Femur (tissue), 1 donor: ENCODE results near the gene FHL1.
"Not testable (repeated sequence)": the region's sequence is repeated elsewhere in the genome, so short reads cannot be mapped to it uniquely, and the experiment has no call there.

Source experiments
- DNase-seq: peaks from one replicate; pipeline ENCODE4 v3.0.0-alpha.2; 2017

Gene FHL1

DNA sequence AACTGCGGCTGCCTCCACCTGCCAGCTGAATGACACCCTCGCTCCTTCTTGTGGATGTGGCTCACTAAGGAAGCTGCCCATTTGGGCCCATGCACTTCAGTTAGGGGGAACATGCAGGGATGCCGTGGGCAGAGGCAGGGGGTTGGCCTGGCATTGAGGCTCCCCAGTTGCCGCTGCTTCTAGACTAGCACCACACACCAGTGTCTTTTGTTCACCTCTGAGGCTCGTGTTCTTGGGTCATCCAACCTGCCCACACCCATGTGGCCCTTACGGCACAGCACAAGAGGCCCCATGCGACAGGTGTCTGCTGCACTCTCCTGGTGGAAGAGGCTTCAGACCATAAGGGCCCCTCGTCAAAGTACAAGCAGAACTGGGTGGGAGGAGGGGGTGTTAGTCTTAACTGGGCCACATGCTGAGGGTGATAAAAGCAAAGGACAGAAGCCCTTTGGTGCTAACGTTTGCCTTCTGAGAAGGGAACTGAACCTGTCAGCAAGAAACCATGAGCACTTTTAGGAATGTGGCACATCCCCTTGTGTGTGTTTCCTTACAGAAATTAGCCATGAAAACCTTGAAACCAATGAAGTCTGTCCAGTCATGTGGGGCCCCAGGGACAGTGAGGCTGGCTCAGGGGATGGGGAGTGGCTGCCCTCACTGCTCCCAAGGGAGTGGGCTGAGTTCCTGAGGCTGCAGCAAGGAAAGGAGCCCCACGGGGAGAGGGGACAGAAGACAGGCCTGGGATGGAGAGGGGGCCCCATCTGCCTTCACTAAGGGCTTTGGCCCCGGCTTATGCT is 64.6 kb downstream of the FHL1 start:
- no peak for DNase-seq

DNA sequence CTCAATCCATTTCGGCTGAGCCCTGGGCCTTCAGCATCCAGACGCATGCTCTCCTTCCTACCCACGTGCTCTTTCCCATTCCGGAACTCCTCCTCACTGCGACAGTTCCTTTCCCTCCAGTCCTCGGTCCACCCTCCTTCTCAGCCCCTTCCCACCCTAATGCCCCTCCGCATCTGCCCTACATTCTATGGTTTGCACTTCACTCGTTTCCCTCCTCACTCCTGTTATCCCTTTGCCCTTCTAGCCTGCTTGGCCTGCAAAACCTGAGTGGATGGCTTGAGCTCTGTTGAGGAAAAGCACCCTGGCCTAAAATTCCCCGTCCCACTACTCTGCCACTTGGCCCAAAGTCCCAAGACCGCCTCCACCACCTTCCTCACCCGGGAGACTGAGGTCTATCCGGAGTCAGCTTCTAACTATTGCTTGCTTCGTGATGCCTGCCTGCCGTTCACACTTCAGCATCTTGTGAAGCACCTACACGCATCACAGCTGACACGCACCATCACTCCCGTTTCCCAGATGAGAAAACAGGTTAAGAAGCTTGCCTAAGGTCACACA is 65.3 kb downstream of the FHL1 start:
- no peak for DNase-seq

DNA sequence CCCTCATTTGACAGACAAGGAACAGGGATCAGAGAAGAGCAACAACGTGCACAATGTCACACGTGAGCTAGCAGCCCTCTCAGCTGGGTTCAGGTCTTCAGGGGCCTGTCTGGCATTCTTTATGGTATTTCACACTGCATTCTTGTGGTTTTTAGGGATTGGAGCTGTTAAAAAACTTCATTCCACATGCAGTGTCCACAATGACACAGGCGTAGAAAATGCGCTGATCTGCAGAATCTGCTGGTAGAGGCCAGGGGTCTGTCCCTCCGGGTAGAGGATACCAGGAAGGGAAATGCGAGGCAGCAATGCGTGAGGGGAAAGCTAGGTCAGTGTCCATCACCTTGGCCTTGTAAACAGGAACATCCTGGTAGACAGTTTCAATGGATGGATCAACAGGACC is 67.2 kb downstream of the FHL1 start:
- DNase-seq = peak; percentile 40

DNA sequence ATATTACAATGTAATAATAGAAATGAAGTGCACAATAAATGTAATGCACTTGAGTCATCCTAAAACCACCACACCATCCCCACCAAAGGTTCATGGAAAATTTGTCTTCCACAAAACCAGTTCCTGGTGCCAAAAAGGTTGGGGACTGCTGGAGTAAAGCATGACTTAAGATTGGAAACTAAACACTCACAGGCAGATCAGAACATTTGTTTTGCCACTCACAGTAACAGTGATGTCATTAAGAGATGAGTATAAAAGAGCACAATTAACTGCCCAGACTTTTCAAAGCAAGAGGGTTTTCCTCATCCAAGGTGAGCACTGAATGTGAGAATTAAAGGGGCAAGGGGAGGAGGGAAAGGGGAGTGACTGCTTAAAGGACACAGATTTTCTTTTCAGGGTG is 68.2 kb downstream of the FHL1 start:
- no peak for DNase-seq

DNA sequence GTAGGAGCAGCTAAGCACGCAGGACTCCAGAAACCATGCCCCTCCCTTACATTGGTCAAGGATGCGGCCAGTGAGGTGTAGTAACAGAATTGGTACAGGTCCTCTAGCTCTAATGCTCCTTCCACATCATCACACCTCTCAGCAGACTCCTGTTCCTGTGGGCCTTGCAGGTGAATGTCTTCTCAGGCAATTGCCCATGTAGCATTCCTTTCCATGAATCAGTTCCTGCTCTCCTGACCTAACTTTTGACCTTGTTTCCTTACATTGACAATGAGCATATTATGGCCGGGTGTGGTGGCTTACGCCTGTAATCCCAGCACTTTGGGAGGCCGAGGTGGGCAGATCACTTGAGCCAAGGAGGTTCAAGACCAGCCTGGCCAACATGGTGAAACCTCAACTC is 72.6 kb downstream of the FHL1 start:
- DNase-seq = no peak

DNA sequence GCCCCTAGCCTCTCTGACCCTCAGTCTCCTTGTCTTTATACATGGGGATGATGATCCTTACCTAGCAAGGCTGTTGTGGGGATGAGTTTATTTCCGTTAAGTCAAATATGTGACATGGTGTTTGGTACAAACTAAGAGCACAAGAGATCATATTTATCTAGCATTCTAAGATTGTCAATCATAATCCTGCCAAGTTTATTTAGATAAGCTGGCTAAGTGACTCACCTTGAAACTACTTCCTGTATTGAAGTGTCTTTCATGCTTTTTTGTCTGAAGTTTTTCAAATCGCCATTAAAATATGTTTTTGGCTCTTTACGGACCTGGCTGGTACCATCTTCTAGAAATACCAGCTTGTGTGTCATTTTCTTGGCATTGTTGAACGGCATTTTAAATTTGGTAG is 73.2 kb downstream of the FHL1 start:
- DNase-seq = no peak

DNA sequence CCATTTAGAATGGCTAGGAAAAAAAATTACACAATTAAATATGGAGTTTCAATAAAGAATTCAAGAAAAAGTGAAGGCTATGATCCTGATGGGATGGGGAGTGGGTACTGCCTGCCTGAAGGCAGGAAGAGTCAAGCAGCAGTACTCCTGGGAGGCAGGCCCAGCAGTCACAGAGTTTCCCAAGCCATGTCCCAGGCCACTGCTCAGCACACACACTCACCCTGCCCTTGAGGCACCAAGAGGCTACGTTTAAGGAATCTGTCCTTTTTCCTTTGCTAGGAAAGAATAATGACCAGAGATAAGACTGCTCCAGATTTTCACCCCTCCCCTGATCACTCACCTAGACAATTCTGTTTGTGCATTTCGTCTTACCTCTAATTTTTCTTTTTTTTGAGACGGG is 73.6 kb downstream of the FHL1 start:
- DNase-seq = no peak

DNA sequence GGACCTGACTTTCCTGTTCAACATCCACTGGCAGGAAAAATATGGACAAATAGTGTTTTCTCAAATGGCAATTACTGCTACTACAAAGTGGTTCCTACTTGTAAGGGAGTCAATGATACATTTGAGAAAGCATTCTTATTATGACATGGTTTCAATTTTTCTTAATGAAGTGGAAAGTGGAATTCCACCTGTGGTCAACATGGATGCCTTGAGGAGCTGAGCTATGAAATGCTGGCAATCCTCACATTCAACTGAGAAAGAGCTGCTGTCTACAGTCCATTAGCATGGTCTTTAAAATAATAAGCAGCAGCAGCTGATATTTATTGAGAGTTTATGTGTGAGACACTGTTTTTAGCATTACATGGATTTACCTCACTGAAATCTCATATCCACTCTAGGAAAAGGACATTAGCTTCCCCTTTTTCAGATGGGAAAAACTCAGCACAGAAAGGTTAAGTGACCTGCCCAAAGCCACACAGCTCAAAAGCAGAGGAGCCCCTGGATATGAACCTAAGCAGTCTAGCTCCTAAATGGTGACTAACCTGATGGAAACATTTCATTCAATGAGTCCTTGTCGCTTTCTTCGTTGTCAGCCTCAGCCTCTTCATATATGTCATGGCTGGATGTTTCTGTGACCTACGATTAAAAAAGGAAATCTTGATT is 74.6 kb downstream of the FHL1 start:
- DNase-seq = no peak

DNA sequence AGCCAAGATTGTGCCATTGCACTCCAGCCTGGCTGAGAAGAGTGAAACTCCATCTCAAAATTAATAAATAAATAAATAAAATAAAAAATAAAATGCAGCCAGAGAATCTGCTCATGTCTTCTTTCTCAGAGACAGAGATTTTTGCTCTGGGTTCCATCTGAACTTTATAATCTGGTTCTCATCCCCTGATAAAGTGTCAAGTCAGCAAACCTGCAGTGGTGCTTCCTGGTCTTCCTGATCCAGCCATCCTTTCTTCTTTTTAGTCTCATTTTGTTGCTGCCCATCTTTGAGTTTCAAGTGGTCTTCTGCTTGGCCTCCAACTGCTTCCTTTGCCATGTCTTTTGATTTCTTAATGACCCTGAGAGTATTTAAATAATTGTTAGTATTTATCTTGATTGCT is 79.7 kb downstream of the FHL1 start:
- no peak for DNase-seq

DNA sequence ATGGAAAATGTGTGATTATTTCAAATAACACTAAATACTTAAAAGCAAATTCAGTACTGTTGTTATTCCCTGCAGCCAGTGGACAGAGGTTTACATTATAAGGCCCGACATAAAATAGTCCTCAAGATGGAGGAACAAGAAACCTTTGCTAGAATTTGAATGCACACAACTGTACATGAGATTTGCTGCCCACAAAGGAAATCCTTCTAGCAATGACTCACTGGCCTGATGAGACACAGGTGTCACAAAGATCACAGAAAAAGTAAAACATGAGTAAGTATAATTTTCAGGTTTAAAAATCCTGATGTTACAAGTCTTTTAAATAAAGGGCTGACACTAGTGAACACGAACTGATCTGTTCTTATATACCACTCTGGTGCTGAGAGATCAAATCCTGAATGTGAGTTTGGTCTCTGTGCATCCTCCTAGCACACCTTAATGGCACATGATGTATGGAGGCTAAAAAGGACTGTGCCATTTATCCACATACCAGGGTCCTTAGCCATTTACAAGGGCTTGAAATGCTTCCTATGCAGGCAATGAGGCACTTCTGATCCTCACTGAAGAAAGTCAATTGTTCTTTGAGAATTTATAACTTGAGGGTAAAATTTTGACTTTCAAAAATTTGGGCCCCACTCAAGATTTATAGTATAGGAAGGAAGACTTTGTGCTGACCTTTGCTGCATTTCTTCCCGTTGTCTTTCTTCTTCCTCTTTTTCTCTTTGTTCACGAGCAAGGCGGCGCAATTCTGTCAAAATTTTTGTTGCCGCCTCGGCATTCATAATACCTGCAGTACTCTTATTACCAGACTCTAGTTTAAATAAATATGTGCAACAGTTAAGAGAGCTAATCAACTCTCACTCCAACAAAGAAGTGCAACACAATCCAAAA is 80.9 kb downstream of the FHL1 start:
- DNase-seq = no peak

DNA sequence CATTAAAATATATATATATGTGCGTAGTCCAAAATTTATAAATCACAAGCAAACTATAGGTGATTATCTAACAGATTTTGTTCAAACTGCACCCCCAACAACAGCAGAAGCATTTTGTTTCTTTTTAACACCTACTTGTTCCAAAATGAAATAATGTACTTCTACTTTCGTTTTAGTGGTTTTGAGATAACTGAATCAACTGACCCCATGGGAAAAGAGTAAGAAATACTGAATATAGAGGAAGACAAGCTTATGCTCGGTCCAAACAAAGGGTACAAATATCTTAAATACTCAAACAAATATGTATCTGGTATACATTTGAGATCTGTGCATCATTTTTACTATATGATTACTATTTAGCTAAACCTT is 81.5 kb downstream of the FHL1 start:
- no peak for DNase-seq

DNA sequence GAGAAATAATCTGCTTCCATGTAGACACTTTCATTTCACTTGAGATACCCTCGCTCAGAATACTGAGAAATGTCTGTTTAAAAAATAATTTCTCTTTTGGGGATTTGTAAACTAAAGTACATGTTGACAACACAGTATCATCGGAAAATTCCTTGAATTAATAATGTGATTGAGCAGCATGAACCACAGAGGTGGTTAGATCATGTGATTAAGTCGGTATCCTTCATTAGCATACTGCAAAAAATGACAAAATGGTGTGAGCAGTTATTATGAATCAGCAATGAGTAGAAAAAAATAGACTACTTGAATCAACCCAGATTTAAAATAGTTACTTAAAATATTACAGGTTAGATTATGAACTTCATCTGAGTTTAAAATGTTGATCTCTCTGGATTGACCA is 89.7 kb downstream of the FHL1 start:
- DNase-seq = no peak

DNA sequence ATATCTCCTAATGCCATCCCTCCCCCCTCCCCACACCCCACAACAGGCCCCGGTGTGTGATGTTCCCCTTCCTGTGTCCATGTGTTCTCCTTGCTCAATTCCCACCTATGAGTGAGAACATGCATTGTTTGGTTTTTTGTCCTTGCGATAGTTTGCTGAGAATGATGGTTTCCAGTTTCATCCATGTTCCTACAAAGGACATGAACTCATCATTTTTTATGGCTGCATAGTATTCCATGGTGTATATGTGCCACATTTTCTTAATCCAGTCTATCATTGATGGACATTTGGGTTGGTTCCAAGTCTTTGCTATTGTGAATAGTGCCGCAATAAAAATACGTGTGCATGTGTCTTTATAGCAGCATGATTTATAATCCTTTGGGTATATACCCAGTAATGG is 90.5 kb downstream of the FHL1 start:
- DNase-seq = not testable (repeated sequence)

DNA sequence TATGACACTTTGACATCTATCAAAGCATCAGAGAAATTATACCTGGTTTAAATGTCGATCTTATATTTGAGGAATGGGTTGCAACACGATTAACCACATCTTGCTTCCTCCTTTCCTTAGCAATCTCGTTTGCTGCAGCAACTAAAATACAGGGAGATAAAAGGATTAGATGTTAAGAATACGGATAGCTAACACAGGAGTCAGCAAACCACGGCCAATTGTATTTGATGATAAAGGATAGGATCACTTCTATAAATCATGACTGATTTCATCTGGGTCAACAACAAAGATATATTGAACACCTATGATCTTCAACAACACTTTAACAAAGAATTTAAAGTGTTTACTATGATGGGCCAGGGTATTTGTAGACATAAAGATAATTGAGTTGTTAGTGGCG is 98.9 kb downstream of the FHL1 start:
- DNase-seq = no peak

DNA sequence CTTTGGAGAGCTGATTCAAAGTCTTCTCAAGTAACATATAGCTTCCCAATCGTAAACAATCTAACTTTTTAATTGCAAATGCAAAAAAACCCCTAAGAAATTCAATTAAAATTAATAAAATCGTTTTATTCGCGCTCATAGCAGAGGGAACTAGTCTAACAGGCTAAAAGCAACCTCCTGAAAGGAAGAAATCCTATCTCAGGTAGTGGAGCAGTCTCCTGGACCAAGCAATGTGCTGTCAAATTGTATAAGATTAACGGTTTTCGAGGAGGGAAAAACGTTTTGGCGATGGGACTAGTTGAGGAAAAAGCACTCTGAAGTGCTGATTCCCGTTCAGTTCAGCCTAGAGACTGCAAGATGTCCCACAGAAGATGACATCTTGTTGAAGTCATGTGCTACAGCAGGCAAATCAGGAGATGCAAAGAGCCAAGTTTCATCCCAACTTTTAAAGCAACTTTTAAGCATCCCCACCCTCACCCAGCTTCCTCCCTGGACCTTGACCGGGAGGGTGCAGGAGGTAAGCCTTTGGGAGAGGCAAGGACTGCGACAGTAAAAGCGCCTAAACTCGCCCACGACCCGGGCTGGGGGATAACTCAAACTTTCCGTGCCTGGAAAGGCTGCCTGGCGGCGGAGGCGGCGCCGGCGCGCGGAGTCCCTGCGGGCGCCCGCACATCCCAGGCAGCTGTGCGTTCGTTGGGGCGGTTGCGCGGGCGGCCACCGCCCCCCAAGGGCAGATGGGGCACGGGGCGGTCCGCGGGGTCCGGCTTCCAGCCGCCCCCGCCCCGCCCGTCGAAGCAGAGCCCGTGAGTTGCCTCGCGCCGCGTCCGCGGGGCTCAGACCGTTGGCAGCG is 103.1 kb downstream of the FHL1 start:
- no peak for DNase-seq

DNA sequence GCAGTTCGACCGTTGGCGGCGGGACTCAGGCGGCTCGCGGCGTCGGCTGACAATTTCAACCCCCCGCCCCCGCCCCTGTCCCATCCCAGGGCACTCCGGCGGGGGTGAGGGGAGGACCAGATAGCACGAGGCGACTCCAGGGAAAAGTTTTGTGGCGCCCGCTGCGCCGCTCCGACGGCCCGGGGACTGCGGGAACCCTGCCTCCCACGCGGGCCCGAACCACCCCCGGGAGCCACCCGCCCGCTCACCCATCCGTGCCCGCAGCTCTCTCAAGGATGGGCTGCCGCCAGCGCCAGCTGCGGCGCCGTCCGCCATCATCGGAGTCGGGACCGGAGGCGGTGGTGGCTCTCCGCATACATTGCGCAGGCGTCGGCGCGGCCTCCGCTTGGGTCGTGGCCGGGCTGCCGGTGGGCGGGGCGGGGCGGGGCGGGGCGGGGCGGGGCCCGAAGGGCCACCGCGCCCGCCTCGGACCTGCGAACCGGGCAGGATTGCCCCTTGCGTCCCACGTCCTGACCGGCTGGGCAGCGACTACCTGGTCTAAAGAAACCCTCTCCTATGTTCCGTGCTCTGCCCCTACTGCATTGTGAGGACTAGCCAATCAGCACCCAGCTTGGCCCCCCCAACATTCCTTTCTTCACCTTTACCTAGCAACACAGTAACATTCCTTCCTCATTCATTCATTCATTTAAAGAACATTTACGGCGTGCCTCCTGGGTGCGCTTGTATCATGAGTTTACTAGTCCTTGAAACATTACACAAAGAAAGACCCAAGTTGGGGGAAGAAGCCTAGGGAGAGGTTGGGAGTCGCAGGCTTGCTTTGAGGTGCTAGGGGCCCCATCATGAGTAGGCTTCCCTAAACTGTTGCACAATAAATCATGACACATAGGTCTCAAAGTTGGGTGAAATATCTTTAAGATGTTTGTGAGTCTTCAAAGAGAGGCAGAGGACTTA is 104.0 kb downstream of the FHL1 start, which contains the start of gene MAP7D3:
TSS of gene MAP7D3 (minus strand) at position 360 of the 951 bp plus-strand sequence. CDS start at position 318, 42 bp downstream.
- DNase-seq = peak; percentile 67

DNA sequence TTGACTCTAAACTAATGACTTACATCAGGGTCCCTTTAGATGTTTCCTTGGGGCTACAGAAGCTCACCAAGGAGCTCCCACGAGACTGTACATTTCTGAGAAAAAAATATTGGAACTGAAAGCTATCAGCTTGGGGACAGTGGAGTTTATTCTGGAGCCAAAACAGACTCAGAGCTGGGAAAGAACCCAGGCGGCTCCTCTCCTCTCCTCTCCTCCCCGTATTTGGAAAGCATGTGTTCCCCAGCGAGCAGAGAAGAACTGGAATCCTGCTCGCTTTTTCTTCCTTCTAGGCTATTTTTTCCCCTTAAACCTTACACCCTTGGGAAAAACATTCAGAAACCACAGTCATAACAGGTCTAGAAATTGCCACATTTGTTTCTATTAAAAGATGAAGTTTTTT is 108.2 kb downstream of the FHL1 start:
- DNase-seq = no peak

DNA sequence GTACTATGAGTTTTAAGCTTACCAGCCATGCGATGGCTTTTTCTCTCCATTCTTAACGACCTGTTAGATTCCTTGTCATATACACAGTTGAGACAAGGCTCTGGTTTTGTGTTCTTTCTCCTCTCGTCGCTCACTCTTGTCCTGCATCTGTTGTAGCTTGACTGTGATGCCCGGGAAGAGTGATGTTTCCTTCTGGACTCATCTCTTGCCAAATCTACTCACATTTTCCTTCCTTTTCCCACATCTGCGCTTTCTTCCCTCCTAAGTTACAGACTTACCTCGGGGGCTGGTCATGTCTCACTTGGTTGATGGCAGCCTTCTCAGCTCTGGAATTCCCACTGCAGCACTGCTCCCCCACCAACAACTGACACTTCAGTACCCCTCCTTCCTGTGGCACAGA is 108.7 kb downstream of the FHL1 start:
- DNase-seq = no peak

DNA sequence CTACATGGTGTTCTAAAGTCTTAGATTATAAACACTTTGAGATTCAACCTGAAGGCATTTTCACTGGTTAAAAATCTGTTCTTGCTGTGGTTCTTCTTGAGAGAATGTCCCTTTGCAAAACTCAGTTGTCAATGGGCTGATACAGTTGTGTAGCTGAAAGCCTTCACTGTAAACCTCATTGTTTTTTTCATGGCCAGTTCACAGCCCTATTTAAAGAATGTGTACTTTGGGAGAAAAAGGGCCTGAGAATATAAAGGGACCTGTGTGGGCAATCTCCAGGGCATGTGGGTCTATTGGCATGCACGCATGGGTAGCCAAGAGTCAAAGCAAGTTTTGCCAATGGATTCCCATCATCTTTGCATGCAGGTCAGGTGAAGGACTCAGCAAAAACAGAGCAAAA is 111.6 kb downstream of the FHL1 start:
- DNase-seq = no peak

DNA sequence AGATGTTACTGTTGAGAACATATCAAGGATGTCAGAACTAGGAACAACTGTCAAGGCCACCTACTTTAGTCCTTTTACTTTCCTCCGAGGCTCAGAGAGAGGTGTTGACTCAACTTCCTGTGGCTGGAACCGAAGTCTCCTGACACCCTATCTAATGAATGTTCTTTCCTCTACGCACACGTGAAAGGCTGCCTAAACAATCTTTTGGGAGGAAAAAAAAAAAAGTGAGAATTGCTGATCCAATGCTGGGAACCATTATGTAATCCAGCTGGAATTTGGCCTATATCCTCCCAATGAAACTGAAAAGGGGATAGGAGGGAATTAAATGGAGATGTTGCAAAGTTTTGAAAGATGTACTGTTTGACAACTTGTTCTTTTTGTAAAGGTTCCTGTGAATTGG is 112.2 kb downstream of the FHL1 start:
- peak; percentile 26 for DNase-seq

DNA sequence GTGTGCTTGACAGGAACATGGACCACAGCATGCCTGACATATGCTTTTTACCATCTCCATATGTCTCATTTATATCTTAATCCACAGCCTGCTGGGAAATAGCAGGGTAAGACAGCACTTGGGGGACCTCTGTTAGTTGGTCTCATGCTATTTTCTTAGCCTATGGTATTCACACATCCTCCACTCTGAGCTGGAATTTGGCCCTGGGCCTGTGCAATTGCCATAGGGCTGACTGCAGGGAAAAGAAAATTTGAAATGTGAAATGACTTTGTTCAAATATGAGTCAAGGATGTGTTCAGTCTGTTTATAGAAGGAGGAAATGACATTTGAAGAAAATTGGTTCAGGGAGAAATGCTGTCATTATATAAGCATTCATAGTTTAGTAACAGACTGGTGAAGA is 113.4 kb downstream of the FHL1 start:
- DNase-seq = peak; percentile 59
